PFSK-1 (cell line): ENCODE results near the gene MAGI2.

Experiments
- FOXP2 ChIP-seq: optimal IDR thresholded peaks from 2 replicates; pipeline ENCODE3; 2011; ENCODE audit warnings: borderline replicate concordance, control low read depth, inconsistent platforms; ENCODE audit not compliant: insufficient read depth; ENCODE audit errors: extremely low read length, extremely low read depth
- POLR2AphosphoS5 ChIP-seq: IDR thresholded peaks from 2 replicates; pipeline ENCODE4 v1.6.1; 2012; ENCODE audit warnings: low read depth, mild to moderate bottlenecking, control low read depth, low read length, moderate library complexity
- REST ChIP-seq, 2 experiments: IDR thresholded peaks; 2 replicates each; pipeline versions ENCODE4 v1.6.1 to v1.8.0; 2011 to 2012; ENCODE audit warnings: low read depth in 2 of 2, low read length in 2 of 2, control low read depth in 1 of 2, inconsistent platforms in 1 of 2, mild to moderate bottlenecking in 1 of 2, moderate library complexity in 1 of 2; ENCODE audit not compliant: insufficient read depth in 1 of 2
- SIN3A ChIP-seq: IDR thresholded peaks from 2 replicates; pipeline ENCODE4 v1.6.1; 2012; ENCODE audit warnings: mild to moderate bottlenecking, low read length, moderate library complexity, borderline replicate concordance; ENCODE audit not compliant: insufficient read depth
- TAF1 ChIP-seq: IDR thresholded peaks from 2 replicates; pipeline ENCODE4 v1.6.1; 2012; ENCODE audit warnings: low read length, control low read depth, borderline replicate concordance; ENCODE audit not compliant: insufficient read depth

MAGI2 gene

GRCh38 chr7:79241288-79242060 lies 212.0 kb downstream of the MAGI2 start:
- TF ChIP-seq POLR2AphosphoS5 = no peak
- TF ChIP-seq FOXP2 = no peak
- TF ChIP-seq SIN3A = no peak
- TF ChIP-seq REST (IDR thresholded peaks at IDR 0.05; ENCODE audit: insufficient read depth in 1 of 2, low read depth in 2 of 2, low read length in 2 of 2) = no peak
- no peak for TF ChIP-seq TAF1

GRCh38 chr7:79240413-79240812 lies 213.1 kb downstream of the MAGI2 start:
- TF ChIP-seq SIN3A (no peak), REST (IDR thresholded peaks at IDR 0.05; ENCODE audit: insufficient read depth in 1 of 2, low read depth in 2 of 2, low read length in 2 of 2) (no peak), FOXP2 (no peak), TAF1 (no peak), POLR2AphosphoS5 (no peak)

GRCh38 chr7:79236352-79237028 lies 217.0 kb downstream of the MAGI2 start:
- no peak for TF ChIP-seq SIN3A
- TF ChIP-seq TAF1 = no peak
- no peak for TF ChIP-seq REST (IDR thresholded peaks at IDR 0.05; ENCODE audit: insufficient read depth in 1 of 2, low read depth in 2 of 2, low read length in 2 of 2)
- no peak for TF ChIP-seq POLR2AphosphoS5
- no peak for TF ChIP-seq FOXP2

GRCh38 chr7:79227044-79227443 lies 226.4 kb downstream of the MAGI2 start:
- TF ChIP-seq TAF1 (no peak), FOXP2 (no peak), SIN3A (no peak), POLR2AphosphoS5 (no peak)

GRCh38 chr7:79221211-79221610 lies 232.3 kb downstream of the MAGI2 start:
- TF ChIP-seq TAF1 (no peak), SIN3A (no peak), POLR2AphosphoS5 (no peak), FOXP2 (no peak), REST (IDR thresholded peaks at IDR 0.05; ENCODE audit: insufficient read depth in 1 of 2, low read depth in 2 of 2, low read length in 2 of 2) (no peak)
